ENCODE results near the gene POLD4.

POLD4 gene

DNA sequence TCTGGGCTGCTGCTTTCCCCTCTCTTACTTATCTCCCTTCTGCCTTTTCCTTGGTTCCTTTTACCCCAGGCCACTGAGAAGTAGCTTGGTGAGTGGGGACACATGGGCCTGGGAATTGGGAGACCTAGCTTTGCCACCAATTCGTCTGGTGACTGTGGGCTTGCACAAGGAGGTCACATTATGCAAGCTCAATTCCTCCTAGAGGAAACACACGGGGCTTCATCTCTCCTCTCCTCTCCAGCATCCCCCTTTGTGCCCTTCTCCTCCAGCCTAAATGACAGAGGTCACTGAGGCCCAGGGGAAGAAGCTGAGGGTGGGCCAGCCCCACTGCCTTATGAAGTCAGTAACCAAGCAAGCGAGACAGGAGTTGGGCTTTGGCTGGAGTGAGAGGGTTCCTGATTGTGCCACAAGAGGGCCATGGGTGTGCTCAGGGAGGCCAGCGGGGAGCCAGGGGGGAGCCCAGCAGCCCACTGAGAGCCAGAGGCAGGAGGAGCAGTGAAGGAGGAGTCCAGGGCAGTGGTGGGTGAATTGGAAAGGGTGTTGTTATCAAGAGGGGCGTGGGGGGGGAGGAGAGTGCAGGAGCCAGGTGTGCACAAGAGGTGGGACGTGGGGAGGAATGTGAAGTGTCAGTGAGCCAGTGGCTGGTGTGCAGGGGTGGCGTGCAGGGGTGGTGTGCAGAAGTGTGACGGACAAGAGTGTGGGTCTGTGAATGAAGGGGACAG lies 18.0 kb upstream of the POLD4 start:
- peak; percentile 69 for DNase-seq (ENCODE audit: low read depth, low spot score)

DNA sequence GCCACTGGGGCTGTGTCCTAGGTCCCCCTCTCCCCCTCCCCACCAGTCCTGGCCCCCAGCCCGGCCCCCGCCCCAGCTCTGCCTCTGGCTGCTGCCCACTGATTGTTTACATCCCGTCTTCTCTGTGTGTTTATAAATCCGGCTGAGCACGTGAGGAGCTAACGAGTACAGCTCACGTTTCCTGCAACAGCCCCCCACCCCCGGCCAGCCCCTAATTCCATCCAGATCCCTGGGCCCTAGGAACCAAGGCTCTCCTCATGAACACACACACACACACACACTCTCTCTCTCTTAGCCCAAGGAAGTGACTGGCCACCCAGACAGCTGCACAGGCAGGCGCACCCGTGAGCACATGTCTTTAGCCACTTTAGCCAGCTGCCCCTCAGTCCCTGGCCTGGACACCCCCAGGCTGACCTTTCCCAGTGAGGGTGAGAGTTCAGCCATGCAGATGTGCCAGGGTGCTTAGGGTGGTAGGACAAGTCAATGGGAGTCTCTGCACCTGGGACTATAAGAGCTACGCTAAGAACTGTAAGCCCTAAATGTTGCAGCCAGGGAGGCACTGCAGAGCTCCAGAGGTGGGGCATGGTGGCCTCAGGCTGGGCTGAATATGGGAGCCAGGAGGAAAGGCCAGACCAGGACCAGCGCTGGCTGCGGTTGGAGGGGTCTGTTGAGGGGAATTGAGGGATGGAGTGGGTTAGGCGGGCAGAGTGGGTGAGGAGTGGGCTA lies 17.2 kb upstream of the POLD4 start:
- no peak for DNase-seq (ENCODE audit: low read depth, low spot score)

DNA sequence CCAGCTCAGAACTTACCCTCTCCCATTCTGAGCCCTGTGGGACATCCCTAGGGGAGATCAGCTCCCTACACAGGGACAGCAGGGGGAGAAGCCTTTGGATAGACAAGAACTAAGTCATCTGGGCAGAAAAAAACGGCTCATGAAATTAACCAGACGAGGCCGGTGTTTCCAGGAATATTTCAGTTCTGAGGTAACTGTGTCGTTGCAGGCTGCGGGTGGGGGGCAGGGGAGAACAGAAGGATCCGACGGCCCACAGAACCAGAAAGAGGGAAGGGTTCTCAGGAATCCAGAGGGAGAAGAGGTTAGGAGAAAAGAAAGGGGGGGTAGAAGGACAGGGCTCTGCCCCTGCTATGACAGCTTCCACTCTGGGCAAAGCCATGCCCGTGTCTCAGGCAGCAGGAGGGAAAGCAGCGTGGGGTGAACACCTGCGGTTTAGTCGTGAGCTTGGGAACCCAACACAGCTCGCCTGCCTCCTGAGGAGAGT lies 16.5 kb upstream of the POLD4 start:
- no peak for DNase-seq (ENCODE audit: low read depth, low spot score)

DNA sequence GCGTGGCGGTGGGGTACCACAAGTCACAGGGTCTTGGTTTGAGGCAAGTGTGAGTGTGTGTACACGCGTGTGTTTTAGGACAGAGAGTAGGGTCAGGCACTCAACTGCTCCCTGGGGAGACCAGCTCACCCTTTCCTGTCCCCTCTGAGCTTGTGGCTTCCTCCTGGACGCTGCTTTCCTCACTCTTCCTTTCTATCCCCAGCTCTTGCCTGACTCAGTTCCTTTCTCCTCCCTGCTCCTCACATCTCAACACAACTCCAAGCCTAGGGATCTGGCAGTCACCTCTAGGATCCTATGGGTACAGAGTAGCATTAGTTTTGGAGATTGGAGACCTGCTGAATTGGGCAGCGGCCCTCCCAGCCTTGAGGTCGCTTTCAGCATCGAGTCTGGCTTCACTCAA lies 15.9 kb upstream of the POLD4 start:
- no peak for DNase-seq (ENCODE audit: low read depth, low spot score)

DNA sequence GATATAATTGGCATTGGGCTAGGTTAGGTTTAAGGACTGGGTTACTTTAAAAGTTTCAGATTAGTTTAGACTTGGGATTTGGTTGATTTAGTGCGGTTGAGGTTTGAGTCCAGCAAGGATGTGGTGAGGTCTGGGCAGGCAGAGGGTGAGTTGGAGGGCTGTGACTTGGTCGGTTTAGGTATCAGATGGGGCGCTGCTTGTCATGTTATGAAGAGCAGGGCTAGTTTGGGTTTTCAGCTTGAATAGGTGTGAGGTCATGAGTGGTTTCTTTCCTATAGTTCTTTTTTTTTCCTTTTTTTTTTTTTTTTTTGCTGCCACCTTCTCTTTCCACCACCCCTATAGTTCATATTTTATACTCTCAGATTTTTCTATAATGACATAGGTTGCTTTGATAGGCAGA lies 15.3 kb upstream of the POLD4 start:
- no peak for DNase-seq (ENCODE audit: low read depth, low spot score)

DNA sequence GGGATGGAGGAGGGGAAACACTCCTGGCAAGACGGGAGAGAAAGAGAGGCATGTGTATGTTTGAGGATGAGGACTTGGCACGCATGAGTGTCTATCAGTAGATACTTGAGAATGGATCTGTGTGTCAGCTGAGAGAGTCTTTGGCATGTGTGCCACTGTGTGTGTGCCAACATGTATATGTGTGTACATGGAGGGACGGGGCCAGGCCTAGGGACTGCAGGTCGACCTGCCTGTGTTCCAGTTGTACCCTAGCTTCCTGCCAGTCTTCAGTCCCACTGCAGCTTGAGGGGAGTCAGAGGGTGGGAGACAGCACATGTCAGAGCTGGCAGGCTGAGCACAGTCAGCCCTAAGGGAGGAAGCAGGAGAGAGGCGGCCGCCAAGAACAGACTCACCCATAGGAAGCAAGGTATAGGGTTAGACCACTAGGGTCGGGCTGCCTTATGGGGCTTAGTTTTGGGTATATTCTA lies 14.4 kb upstream of the POLD4 start:
- DNase-seq (ENCODE audit: low read depth, low spot score): no peak

DNA sequence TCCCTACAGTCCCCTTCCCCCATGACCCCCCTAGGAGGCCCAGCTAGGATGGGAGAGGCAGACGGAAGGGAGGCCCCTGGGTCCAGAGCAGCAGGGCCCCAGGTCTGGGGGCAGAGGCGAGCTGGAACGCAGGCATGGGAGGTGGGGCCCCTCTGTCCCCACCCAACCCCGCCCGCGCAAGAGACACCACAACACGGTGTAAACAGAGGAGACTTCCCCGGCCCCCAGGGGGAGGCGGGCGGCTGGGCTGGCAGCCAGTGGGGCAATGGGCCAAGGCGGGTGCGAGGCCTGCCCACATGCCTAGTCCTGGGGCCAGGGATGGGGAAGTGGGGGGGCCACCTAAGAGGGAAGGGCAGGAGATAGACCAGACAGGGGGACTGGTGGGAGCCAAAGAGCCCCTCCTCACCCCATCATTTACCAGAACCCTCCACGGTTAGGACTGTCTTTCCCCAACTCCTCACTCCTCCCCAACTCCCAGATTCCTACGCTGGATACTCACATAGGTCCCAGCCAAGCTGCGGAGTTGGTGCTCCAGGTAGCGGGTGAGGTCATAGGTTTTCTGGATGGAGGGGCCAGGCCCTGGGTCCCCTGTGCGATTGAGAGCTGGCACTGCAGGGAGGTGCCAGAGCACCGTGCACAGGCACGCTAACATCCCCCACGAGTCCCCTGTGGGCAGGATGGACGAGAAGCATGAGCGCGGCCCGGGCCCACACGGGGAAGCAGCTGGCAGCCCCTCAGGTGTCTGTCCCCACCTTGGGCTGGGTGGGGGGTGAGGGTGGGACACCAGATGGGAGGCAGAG lies 13.8 kb upstream of the POLD4 start:
- DNase-seq (ENCODE audit: low read depth, low spot score): no peak

GRCh38 chr11:67366546-67366945 lies 13.2 kb upstream of the POLD4 start:
- DNase-seq (ENCODE audit: low read depth, low spot score): no peak

- DNase-seq (ENCODE audit: low read depth, low spot score): no peak
These were observed 12.5 kb upstream of the POLD4 start for GRCh38 chr11:67365736-67366444.

- DNase-seq (ENCODE audit: low read depth, low spot score): no peak
These were observed 11.7 kb upstream of the POLD4 start for GRCh38 chr11:67364783-67365722.

DNA sequence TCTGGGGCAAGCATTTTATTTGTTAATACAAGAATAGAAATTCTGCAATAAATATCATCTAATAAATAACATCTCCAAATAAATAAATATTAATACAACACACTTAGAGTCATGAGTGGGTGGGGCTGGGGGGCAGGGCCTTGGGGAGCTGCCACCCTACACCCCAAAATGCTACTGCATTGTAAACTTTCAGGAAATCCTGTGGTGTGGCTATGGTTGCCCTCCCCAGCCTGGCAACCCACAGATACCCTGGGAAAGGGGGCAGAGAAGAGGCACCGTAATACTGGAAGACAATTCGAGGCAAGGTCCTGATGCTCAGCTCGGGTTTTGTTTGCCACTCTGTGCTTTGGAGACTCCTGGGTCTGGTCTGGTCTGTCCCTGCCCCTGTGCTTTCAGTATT lies 10.8 kb upstream of the POLD4 start:
- DNase-seq (ENCODE audit: low read depth, low spot score): no peak

DNA sequence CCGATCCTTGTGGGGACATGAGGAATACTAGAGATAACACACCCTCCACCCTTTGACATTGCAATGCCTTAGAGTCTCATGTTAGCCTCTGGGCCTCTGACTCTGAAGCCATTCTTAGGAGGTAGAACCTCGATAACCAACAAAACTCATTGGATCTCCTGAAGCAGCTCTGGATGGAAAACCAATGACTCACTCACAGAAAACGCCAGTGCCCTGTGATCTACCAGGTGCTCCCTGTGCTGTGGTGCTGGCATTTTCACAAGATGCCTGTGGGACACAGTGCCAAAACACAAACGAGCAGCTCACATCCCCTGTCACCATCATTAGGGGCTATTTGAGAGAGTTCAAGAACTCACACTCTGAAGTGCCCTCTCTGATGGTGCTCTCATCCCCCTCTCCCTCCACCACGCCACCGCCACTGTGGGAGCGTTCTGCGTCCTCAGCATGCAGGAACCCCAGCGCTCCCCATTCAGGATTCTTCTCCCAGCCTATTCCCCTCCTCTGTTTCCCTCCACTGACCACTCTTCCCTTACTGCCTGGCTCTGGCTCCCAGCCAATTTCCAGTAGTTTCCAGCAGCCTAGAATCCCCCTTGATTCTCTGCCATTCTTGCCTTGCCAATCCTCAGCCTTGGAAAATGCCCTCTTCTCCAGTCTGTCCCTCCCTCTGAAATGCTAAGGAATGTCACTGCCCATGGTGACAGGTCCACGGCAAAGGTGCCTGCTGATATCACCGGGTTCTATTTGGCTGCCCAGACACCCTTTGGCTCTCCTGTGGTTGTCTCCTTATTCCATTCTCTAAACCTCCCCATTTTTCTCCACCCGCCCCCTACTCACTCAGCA lies 4.7 kb upstream of the POLD4 start:
- no peak for DNase-seq (ENCODE audit: low read depth, low spot score)

- DNase-seq (ENCODE audit: low read depth, low spot score): peak; percentile 89
These were observed 3.7 kb upstream of the POLD4 start for GRCh38 chr11:67356864-67357561.

- no peak for DNase-seq (ENCODE audit: low read depth, low spot score)
These were observed 3.1 kb upstream of the POLD4 start for GRCh38 chr11:67356387-67356863.

GRCh38 chr11:67355794-67356386 lies 2.5 kb upstream of the POLD4 start:
- DNase-seq (ENCODE audit: low read depth, low spot score): no peak

DNA sequence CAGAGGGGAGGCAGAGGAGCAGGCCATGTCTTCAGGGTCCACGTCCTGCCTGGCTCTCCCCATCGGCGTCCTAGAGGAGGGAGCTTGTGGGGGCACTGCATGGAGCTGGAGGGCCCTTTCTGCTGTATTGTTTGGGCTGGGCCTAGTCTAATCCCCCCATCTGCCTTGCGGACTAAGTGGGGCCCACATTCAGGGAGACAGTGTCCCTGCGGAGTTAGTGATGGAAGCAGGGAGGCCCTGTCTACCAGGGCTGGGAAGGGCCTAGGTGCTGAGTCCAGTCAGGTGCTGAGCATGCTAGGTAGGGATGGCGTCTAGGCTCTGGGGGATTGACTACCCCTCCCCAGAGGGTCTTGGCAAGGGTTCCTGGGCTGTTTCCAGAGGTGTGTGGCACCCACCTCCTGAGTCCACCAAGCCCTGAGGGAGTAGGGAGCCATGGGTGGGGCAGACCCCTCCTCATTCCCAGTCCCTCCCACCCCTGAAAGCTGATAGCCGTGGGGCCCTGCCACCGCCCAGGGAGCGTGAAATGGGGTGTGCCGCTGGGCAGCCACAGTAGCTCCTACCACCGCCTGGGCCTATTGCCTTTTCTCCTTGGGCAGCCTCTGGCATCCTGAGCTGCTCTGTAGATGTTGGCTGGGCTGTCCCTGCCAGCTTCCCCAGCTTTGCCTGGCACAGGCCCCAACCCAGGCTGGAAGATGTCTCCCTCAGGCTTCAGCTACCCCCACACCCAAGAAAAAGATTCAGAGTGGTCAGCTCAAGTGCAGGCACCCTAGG lies 1.9 kb upstream of the POLD4 start:
- no peak for DNase-seq (ENCODE audit: low read depth, low spot score)
